Measurements from ENCODE around the gene COG1. TPM values are rescaled to one million over a fixed set of nuclear protein-coding genes. Genes with fewer than 3 reads are reported as not detected.

Gene COG1
- polyA plus RNA-seq, 2 of the 4 experiments (the other 2 are of a cell fraction): 19.5 to 26.0 TPM

DNA sequence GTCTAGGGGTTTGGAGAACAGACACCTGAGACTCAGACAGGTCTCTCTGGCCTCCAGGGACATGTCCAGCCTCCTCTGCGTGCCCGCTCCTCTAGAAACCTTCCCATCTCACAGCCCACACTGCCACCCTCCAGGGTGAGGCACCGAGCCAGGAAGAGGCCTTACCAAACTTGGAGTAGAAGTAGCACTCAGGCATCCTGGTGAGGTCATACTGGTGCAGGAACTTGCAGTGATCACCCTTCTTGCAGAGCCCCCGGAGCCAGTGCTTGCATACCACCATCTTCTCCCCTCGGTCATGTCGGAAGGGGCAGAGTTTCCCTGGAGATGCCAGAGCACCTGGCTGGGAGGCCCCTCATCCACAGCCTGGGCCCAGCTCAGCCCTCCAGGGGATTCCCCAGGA, 64.7 kb downstream of the COG1 start:
- POLR2A ChIA-PET: interaction anchor here (0.7 kb wide), 1 partner anchor 53 kb away, joined by 4 read pairs; no protein-coding TSS in a partner anchor
- CTCF ChIA-PET: interaction anchor here (0.9 to 24.4 kb wide), 7 partner anchors 11 to 113 kb away, joined by 3 to 975 read pairs (median 3); no protein-coding TSS in a partner anchor
- TF ChIP-seq USF2 (IDR thresholded peaks at IDR 0.05) (no peak), HEYL (CRISPR knock-in tag; IDR thresholded peaks at IDR 0.05) (no peak), MAZ (IDR thresholded peaks at IDR 0.05; ENCODE audit: borderline replicate concordance, low read depth, low read length) (no peak), FOSL2 (IDR thresholded peaks at IDR 0.05) (no peak), FOSL2 (CRISPR knock-in tag; IDR thresholded peaks at IDR 0.05) (no peak), CTCF (IDR thresholded peaks at IDR 0.05) (0 out of 3 replicates have a peak, but pooled peaks have one; percentile 2), POLR2AphosphoS2 (conservative IDR thresholded peaks at IDR 0.05; ENCODE audit: low read length) (no peak), ZNF302 (CRISPR knock-in tag; IDR thresholded peaks at IDR 0.05) (no peak)
- TF ChIP-seq, protein P1, sequence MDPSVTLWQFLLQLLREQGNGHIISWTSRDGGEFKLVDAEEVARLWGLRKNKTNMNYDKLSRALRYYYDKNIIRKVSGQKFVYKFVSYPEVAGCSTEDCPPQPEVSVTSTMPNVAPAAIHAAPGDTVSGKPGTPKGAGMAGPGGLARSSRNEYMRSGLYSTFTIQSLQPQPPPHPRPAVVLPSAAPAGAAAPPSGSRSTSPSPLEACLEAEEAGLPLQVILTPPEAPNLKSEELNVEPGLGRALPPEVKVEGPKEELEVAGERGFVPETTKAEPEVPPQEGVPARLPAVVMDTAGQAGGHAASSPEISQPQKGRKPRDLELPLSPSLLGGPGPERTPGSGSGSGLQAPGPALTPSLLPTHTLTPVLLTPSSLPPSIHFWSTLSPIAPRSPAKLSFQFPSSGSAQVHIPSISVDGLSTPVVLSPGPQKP (IDR thresholded peaks at IDR 0.05; ENCODE audit: low read depth, low read length): no peak
- Histone ChIP-seq H3K4me3 (no peak overlapping the region), H3K27ac (no peak overlapping the region), H3K4me2 (no peak overlapping the region), H3K4me1 (no peaks in the 10 kb centered on the region), H3K9me3 (no peaks in the 10 kb centered on the region)
- WGBS (ENCODE audit: missing lambda C conversion rate): 77% methylated on average over 6 of the region's 6 CpGs
- no peak for FAIRE-seq
- DNase-seq (ENCODE audit: low read depth in 1 of 2, low spot score in 1 of 2): peak in 1 of 2 experiments; percentile 27
- ATAC-seq: no peak

Other genes with a start within 250 kb of the COG1 start
- gene SLC39A11, start 100.4 kb upstream of the COG1 start, polyA plus RNA-seq (2011; rRNA removed): 25.2 and 32.0 TPM in 2 replicates
- 16.7 to 19.2 TPM (median 18.4 TPM) in 3 replicates for gene SLC39A11, start 100.4 kb upstream of the COG1 start, polyA plus RNA-seq (2017; fragmentation: RNase III; extraction: RNeasy Plus Mini Kit Qiagen cat#74134 plus additional on column Dnase treatment)
- 0.04 and 0.07 TPM in 2 replicates for gene SSTR2, start 28.0 kb upstream of the COG1 start, polyA plus RNA-seq (2011; rRNA removed)
- gene SSTR2, start 28.0 kb upstream of the COG1 start, polyA plus RNA-seq (2017; fragmentation: RNase III; extraction: RNeasy Plus Mini Kit Qiagen cat#74134 plus additional on column Dnase treatment): 0.04 to 0.13 TPM (median 0.04 TPM) in 3 replicates
- gene CPSF4L, start 68.8 kb downstream of the COG1 start, polyA plus RNA-seq (2011; rRNA removed): 0.13 and 0.17 TPM in 2 replicates
- gene CPSF4L, start 68.8 kb downstream of the COG1 start, polyA plus RNA-seq (2017; fragmentation: RNase III; extraction: RNeasy Plus Mini Kit Qiagen cat#74134 plus additional on column Dnase treatment): not detected in 3 replicates
- gene CDC42EP4, start 118.9 kb downstream of the COG1 start, polyA plus RNA-seq (2011; rRNA removed): 32.9 and 33.8 TPM in 2 replicates
- 60.1 to 66.3 TPM (median 65.7 TPM) in 3 replicates for gene CDC42EP4, start 118.9 kb downstream of the COG1 start, polyA plus RNA-seq (2017; fragmentation: RNase III; extraction: RNeasy Plus Mini Kit Qiagen cat#74134 plus additional on column Dnase treatment)

Measured in A549 (cell line).